Neuronal stem cell (in vitro differentiated cells): ENCODE results near the gene STARD8.

Experiments used
- DNase-seq: peaks from one replicate; pipeline ENCODE4 v3.0.0-alpha.2; 2013; ENCODE audit warnings: low spot score
- H2AFZ ChIP-seq: one replicate; pipeline ENCODE4 v1.6.1; 2013; ENCODE audit warnings: mild to moderate bottlenecking, low read length, inconsistent platforms
- H2AK5ac ChIP-seq: 2 replicates; pipeline ENCODE4 v1.6.1; 2013; ENCODE audit warnings: low read depth, mild to moderate bottlenecking, inconsistent platforms, low read length, moderate library complexity, mixed read lengths
- H2BK120ac ChIP-seq: 2 replicates; pipeline ENCODE4 v1.6.1; 2013; ENCODE audit warnings: low read depth, mild to moderate bottlenecking, inconsistent platforms, low read length, moderate library complexity, mixed read lengths
- H2BK12ac ChIP-seq: one replicate; pipeline ENCODE4 v1.6.1; 2013; ENCODE audit warnings: low read length, inconsistent platforms
- H2BK15ac ChIP-seq: 2 replicates; pipeline ENCODE4 v1.6.1; 2013; ENCODE audit warnings: mild to moderate bottlenecking, low read length, inconsistent platforms, mixed read lengths
- H2BK5ac ChIP-seq: one replicate; pipeline ENCODE4 v1.6.1; 2013; ENCODE audit warnings: inconsistent platforms, mild to moderate bottlenecking, low read length, moderate library complexity
- H3K14ac ChIP-seq: one replicate; pipeline ENCODE4 v1.6.1; 2013; ENCODE audit warnings: low read length, inconsistent platforms
- H3K18ac ChIP-seq: 2 replicates; pipeline ENCODE4 v1.6.1; 2013; ENCODE audit warnings: low read length, inconsistent platforms
- H3K23ac ChIP-seq: 2 replicates; pipeline ENCODE4 v1.6.1; 2013; ENCODE audit warnings: low read depth, mild to moderate bottlenecking, mixed read lengths, low read length, inconsistent platforms; ENCODE audit not compliant: poor library complexity
- H3K27ac ChIP-seq: replicated peaks from 3 replicates; pipeline ENCODE4 v1.5.1; 2013; ENCODE audit warnings: low read length, inconsistent platforms
- H3K27me3 ChIP-seq, 3 experiments: 2 replicates each; pipeline ENCODE4 v1.6.1; 2013; ENCODE audit warnings: low read length in 3 of 3, mild to moderate bottlenecking in 2 of 3, inconsistent platforms in 1 of 3, low read depth in 1 of 3, mixed read lengths in 1 of 3, moderate library complexity in 1 of 3; ENCODE audit not compliant: control insufficient read depth in 3 of 3, insufficient read depth in 3 of 3
- H3K36me3 ChIP-seq, 2 donors: replicated peaks in 1 of 2; 2 replicates each; pipeline ENCODE4 v1.6.1; 2013; ENCODE audit warnings: low read length in 2 of 2; ENCODE audit not compliant: control insufficient read depth in 2 of 2, insufficient read depth in 2 of 2
- H3K4ac ChIP-seq: 2 replicates; pipeline ENCODE4 v1.6.1; 2013; ENCODE audit warnings: inconsistent platforms, mild to moderate bottlenecking, low read length, moderate library complexity
- H3K4me1 ChIP-seq, 2 donors: 1 replicate in 1 of 2; 2 replicates in 1 of 2; pipeline ENCODE4 v1.6.1; 2013; ENCODE audit warnings: low read length in 2 of 2, low read depth in 1 of 2; ENCODE audit not compliant: control insufficient read depth in 2 of 2, insufficient read depth in 1 of 2
- H3K4me2 ChIP-seq: one replicate; pipeline ENCODE4 v1.6.1; 2013; ENCODE audit warnings: mild to moderate bottlenecking, low read length, inconsistent platforms; ENCODE audit not compliant: insufficient read depth, poor library complexity, severe bottlenecking
- H3K4me3 ChIP-seq, 2 donors: 2 replicates each; pipeline ENCODE4 v1.5.1; 2013; ENCODE audit warnings: low read length in 2 of 2, mild to moderate bottlenecking in 2 of 2, inconsistent platforms in 1 of 2, moderate library complexity in 1 of 2
- H3K79me1 ChIP-seq: one replicate; pipeline ENCODE4 v1.6.1; 2013; ENCODE audit warnings: low read depth, mild to moderate bottlenecking, inconsistent platforms, low read length, moderate library complexity
- H3K9ac ChIP-seq: one replicate; pipeline ENCODE4 v1.6.1; 2013; ENCODE audit warnings: mild to moderate bottlenecking, low read depth, low read length, inconsistent platforms; ENCODE audit not compliant: poor library complexity
- H3K9me3 ChIP-seq, 2 donors: replicated peaks in 1 of 2; 2 replicates each; pipeline versions ENCODE3 to v1.6.1; 2013; ENCODE audit warnings: low read length in 2 of 2, mild to moderate bottlenecking in 2 of 2, inconsistent platforms in 1 of 2, low read depth in 1 of 2, mixed read lengths in 1 of 2, moderate library complexity in 1 of 2; ENCODE audit not compliant: control insufficient read depth in 2 of 2, insufficient read depth in 1 of 2
- H4K8ac ChIP-seq: one replicate; pipeline ENCODE4 v1.6.1; 2013; ENCODE audit warnings: low read depth, mild to moderate bottlenecking, inconsistent platforms, low read length, moderate library complexity
- H4K91ac ChIP-seq: one replicate; pipeline ENCODE4 v1.6.1; 2013; ENCODE audit warnings: low read length, low read depth, mild to moderate bottlenecking, inconsistent platforms; ENCODE audit not compliant: poor library complexity
- WGBS, 2 donors: extraction: QIAGEN DNeasy Blood & Tissue Kit; methylation state at CpG; one replicate each; pipeline ENCODE4 v1.1.7; 2013; ENCODE audit warnings: missing lambda C conversion rate in 2 of 2, mixed read lengths in 1 of 2; ENCODE audit not compliant: insufficient read length in 2 of 2, insufficient replicate concordance in 1 of 2; ENCODE audit errors: extremely low coverage in 2 of 2; 5-methylcytosine and 5-hydroxymethylcytosine counted together

The STARD8 gene

DNA sequence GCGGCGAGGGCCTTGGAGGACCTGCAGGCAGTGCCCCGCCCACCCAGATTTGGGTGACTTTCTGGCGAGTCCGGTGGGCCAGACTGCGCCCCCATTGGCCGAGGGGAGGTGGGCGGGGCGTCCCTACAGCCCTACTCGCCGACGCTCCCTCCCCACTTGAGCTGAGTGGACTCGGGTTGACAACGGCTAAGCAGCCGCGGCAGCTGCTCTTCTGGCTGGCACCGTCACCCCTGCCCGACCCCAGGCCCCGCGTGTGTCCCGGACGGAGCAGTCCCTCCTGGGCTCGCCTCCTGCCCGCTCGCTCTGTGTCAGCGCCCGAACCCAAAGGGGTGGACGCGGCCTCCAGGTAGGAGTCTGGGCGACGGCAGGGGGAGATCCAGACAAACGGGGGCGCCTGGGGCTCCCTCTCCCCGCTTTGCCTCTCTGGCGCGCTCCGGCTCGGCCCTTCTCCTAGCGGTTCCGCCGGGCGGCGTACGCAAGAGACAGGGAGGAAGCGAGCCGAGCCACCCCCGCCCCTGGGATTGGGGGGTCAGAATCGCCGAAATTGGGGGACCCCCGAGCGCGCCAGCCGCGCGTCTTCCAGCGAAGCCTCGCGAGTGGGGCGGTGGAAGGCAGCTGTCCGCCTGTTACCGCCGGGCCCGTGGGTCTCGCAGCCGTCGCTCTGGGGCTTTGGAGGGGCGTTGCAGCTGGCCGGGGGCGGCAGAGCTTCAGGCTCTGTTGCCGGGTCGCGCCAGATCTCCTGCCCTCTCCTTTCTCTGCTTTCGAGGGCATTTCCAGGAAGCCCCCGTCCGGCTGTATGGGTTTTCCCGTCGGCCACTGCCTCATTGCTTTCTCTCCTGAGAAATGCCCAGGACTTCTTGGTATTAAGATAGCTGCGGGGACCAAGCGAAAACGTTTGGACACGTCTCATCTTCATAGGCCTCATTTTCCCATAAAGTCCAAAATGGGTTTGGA is 46.3 kb downstream of the STARD8 start:
- Histone ChIP-seq H3K4me3 (peak overlapping the region; percentile 39 to 79), H2BK15ac (no peak overlapping the region), H3K4me1 (no peaks in the 10 kb centered on the region), H4K91ac (no peak overlapping the region), H3K36me3 (no peaks in the 10 kb centered on the region), H3K27me3 (peaks cover 0 to 48% (median 8%) of the 10 kb centered on the region in 3 experiments), H2BK5ac (no peak overlapping the region), H3K4me2 (peak overlapping the region; percentile 83), H3K9ac (peak overlapping the region; percentile 60), H3K27ac (no peak overlapping the region), H3K9me3 (no peaks in the 10 kb centered on the region), H3K18ac (peak overlapping the region; percentile 85), H3K14ac (no peak overlapping the region), H2BK120ac (no peak overlapping the region), H3K23ac (no peak overlapping the region), H3K4ac (no peak overlapping the region), H2AK5ac (no peak overlapping the region), H2AFZ (peak overlapping the region; percentile 88), H2BK12ac (no peak overlapping the region), H4K8ac (no peak overlapping the region), H3K79me1 (no peaks in the 10 kb centered on the region)
- WGBS, 2 donors: no CpG with 5 or more reads among the region's 81 CpGs
- peak; percentile 59 for DNase-seq

DNA sequence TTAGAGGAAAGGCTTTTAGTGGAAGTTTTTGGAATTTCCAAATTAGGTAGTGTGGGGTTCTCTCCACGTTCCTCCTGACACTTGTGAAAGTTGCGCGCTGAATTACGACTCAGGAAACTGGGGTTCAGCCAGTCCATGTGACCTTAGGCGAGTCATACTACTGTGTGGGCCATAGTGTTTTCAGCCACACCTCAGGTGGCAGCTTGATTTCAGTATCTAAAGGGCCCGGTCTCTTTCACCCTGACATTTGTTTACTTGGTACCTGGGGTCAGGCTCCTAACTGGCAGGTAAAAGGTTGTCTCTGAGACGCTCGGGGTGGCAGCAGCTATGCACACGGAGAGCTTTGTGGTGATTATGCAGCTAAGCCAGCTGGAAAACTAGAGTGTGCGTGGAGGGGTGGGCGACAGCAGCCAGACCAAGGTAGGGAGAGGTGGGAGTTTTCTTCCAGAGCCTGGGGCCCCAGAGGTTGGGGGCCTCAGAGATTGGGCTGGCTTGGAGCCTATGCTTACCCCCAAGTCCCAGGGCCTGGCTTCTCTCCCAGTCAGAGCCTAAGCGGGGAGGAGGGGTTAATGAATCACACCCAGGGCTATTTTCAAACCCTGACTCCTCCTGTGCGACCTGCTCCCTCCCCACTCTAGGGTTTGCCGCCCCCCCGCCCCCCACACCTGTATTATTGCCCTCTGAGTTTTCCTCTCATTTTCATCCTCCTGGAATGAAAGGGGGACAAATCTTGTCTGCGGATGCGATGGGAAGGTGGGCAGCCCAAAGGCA is 47.2 kb downstream of the STARD8 start:
- Histone ChIP-seq H3K4ac (no peak overlapping the region), H2AK5ac (no peak overlapping the region), H3K9me3 (no peaks in the 10 kb centered on the region), H3K79me1 (no peaks in the 10 kb centered on the region), H3K18ac (no peak overlapping the region), H3K27me3 (peaks cover 0 to 45% (median 8%) of the 10 kb centered on the region in 3 experiments), H2BK5ac (no peak overlapping the region), H3K36me3 (no peaks in the 10 kb centered on the region), H3K9ac (no peak overlapping the region), H2AFZ (peak overlapping the region; percentile 88), H4K8ac (no peak overlapping the region), H3K14ac (no peak overlapping the region), H3K23ac (no peak overlapping the region), H3K4me3 (no peak overlapping the region), H4K91ac (no peak overlapping the region), H3K4me1 (no peaks in the 10 kb centered on the region), H2BK120ac (no peak overlapping the region), H3K4me2 (no peak overlapping the region), H2BK15ac (no peak overlapping the region), H2BK12ac (no peak overlapping the region), H3K27ac (no peak overlapping the region)
- DNase-seq: no peak
- WGBS, 2 donors: no CpG with 5 or more reads among the region's 17 CpGs

DNA sequence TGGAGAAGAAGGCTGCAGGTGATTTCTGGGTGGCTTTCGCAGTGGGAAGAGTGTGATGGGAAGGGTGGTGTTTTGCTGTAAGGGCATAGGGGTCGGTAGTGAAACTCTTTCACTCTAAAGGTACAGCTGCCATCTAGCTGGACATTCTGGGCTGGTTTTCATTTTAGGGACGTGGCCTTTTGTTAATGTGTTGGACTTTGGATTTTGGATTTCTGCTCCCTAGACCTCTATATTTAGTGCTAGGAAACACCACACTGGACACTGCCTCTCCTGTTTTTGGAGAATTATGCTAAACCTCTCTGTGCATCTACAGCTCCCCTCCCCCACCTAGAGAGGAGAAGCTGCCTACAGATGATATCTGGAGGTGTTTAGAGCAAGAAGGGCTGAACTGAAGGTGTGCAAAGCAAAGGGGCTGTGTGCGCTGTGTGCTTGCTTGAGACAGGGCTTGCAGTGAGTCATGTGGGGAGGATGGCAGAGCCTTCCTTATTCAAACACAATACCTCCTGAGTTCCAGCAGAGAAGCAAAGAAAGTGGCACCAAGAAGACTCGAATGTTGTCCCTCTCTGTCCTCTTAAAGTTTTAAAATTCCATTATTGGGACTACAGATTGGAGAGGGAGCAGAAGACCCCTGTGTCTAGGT is 47.9 kb downstream of the STARD8 start:
- Histone ChIP-seq H3K36me3 (no peaks in the 10 kb centered on the region), H4K8ac (no peak overlapping the region), H3K4me1 (no peaks in the 10 kb centered on the region), H3K23ac (no peak overlapping the region), H3K27ac (no peak overlapping the region), H4K91ac (no peak overlapping the region), H2AK5ac (no peak overlapping the region), H3K4me3 (no peak overlapping the region), H2AFZ (no peak overlapping the region), H3K4ac (no peak overlapping the region), H2BK120ac (no peak overlapping the region), H2BK15ac (no peak overlapping the region), H2BK5ac (no peak overlapping the region), H3K18ac (no peak overlapping the region), H3K9me3 (no peaks in the 10 kb centered on the region), H3K14ac (no peak overlapping the region), H3K4me2 (no peak overlapping the region), H3K27me3 (peaks cover 0 to 45% (median 8%) of the 10 kb centered on the region in 3 experiments), H3K9ac (no peak overlapping the region), H2BK12ac (no peak overlapping the region), H3K79me1 (no peaks in the 10 kb centered on the region)
- no peak for DNase-seq
- WGBS, 2 donors: no CpG with 5 or more reads among the region's 5 CpGs
